Nephron progenitor cell (in vitro differentiated cells): ENCODE data around the gene AGPAT1.
"Not testable (repeated sequence)": the region's sequence is repeated elsewhere in the genome, so short reads cannot be mapped to it uniquely, and the experiment has no call there.

ENCODE experiments used
- DNase-seq: peaks from one replicate; pipeline ENCODE4 v3.0.0; 2021
- H3K27ac Mint-ChIP-seq: 2 replicates; pipeline ENCODE4 v1.8.0; 2021; ENCODE audit warnings: mild to moderate bottlenecking, moderate library complexity, mixed read lengths
- H3K27me3 Mint-ChIP-seq: 2 replicates; pipeline ENCODE4 v1.8.0; 2021; ENCODE audit warnings: mild to moderate bottlenecking, low read depth, mixed read lengths; ENCODE audit not compliant: poor library complexity
- H3K36me3 Mint-ChIP-seq: 2 replicates; pipeline ENCODE4 v1.8.0; 2021; ENCODE audit warnings: low read depth, mixed read lengths
- H3K4me1 Mint-ChIP-seq: 2 replicates; pipeline ENCODE4 v1.8.0; 2021; ENCODE audit warnings: mixed read lengths
- H3K4me3 Mint-ChIP-seq: 2 replicates; pipeline ENCODE4 v1.8.0; 2021; ENCODE audit warnings: mild to moderate bottlenecking, moderate library complexity, mixed read lengths
- H3K9me3 Mint-ChIP-seq: 2 replicates; pipeline ENCODE4 v1.8.0; 2021; ENCODE audit warnings: mild to moderate bottlenecking, moderate library complexity, mixed read lengths
- TF ChIP-seq, protein P1 (sequence below): fragments of 200-600 bp; sonication (generic); IDR thresholded peaks from 2 replicates; pipeline ENCODE4 v1.5.0; 2021; ENCODE audit warnings: antibody characterized with exemption

Gene AGPAT1

DNA sequence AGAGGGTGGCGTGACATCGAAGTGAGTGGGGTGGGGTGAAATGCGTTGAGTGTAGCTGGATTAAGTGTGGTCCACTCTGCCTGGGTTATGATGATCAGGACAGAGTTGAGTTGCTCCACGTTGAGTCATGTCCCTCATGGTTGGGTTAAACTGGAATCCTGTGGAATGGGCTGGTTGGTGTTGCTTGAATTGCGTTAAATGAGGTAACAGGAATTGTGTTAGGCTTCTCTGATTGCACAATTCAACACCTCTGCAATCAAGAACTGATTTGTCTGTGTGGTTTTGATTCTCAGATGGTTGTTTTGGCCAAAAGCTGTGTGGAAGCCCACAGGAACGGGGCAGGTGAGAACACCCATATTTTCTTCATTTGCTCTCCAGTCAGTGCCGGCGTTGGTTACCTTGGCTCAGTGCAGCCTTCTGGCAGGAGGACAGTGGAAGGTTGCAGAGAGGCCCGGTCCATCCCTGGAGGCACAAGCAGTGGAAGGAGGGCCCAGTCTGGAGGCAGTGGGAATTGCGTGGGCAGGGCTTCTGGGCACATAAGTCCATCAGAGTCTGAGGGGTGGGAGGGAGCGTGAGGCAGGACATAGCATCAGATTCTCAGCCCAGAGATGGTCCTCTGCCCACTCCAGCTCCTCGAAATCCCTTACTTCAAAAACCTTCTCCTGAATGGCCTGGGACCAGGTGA, 36.3 kb upstream of the AGPAT1 start:
- Mint-ChIP-seq H3K4me1 (no peaks in the 10 kb centered on the region), H3K4me3 (no peak overlapping the region), H3K27me3 (peaks cover 10% of the 10 kb centered on the region), H3K36me3 (no peaks in the 10 kb centered on the region), H3K9me3 (no peaks in the 10 kb centered on the region), H3K27ac (no peak overlapping the region)
- TF ChIP-seq, protein P1, sequence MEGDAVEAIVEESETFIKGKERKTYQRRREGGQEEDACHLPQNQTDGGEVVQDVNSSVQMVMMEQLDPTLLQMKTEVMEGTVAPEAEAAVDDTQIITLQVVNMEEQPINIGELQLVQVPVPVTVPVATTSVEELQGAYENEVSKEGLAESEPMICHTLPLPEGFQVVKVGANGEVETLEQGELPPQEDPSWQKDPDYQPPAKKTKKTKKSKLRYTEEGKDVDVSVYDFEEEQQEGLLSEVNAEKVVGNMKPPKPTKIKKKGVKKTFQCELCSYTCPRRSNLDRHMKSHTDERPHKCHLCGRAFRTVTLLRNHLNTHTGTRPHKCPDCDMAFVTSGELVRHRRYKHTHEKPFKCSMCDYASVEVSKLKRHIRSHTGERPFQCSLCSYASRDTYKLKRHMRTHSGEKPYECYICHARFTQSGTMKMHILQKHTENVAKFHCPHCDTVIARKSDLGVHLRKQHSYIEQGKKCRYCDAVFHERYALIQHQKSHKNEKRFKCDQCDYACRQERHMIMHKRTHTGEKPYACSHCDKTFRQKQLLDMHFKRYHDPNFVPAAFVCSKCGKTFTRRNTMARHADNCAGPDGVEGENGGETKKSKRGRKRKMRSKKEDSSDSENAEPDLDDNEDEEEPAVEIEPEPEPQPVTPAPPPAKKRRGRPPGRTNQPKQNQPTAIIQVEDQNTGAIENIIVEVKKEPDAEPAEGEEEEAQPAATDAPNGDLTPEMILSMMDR = no peak
- no peak for DNase-seq

DNA sequence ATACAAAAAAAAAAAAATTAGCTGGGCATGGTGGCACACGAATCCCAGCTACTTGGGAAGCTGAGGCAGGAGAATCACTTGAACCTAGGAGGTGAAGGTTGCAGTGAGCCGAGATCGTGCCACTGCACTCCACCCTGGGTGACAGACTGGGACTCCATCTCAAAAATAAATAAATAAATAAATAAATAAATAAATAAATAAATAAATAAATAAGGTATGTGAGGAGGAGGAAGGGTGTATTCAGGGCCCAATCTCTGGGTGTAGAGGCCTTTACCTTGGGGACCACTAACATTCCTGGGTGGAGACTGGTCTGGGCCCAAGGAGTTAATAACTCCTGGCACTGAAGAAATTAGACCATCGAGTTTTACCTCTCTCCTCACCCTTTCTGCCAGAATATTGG, 35.5 kb upstream of the AGPAT1 start:
- H3K27ac Mint-ChIP-seq, H3K9me3 Mint-ChIP-seq, DNase-seq, H3K4me1 Mint-ChIP-seq, H3K36me3 Mint-ChIP-seq, H3K4me3 Mint-ChIP-seq: not testable (repeated sequence)
- peaks cover 11% of the 10 kb centered on the region for H3K27me3 Mint-ChIP-seq

- Mint-ChIP-seq H3K4me3 (no peak overlapping the region), H3K27me3 (peaks cover 21% of the 10 kb centered on the region), H3K36me3 (no peaks in the 10 kb centered on the region), H3K27ac (peak overlapping the region; percentile 19), H3K4me1 (no peaks in the 10 kb centered on the region), H3K9me3 (peaks cover 8% of the 10 kb centered on the region)
- DNase-seq = no peak
- TF ChIP-seq, protein P1 = no peak
Measured at GRCh38 chr6:32210191-32210601, 34.3 kb upstream of the AGPAT1 start.

DNA sequence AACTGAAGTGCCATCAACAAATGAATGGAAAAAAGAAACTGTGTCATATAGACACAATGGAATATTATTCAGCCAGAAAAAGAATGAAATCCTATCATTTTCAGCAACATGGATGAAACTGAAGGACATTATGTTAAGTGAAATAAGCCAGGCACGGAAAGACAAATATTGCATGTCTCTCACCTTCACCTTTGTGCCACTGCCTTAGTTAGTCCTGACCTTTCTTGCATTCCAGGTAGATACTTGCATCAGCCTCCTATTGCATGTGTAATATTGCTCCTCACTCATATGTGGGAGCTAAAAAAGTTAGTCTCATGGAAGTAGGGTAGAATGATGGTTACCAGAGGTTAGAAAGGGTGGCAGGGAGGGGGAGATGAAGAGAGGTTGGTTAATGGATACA, 33.1 kb upstream of the AGPAT1 start:
- DNase-seq = no peak
- Mint-ChIP-seq H3K27ac (no peak overlapping the region), H3K4me3 (no peak overlapping the region), H3K9me3 (peaks cover 8% of the 10 kb centered on the region), H3K27me3 (peaks cover 21% of the 10 kb centered on the region), H3K4me1 (peaks cover 5% of the 10 kb centered on the region), H3K36me3 (no peaks in the 10 kb centered on the region)
- TF ChIP-seq, protein P1 = no peak

- no peaks in the 10 kb centered on the region for H3K36me3 Mint-ChIP-seq
Measured at GRCh38 chr6:32204268-32204715, 28.4 kb upstream of the AGPAT1 start.

DNA sequence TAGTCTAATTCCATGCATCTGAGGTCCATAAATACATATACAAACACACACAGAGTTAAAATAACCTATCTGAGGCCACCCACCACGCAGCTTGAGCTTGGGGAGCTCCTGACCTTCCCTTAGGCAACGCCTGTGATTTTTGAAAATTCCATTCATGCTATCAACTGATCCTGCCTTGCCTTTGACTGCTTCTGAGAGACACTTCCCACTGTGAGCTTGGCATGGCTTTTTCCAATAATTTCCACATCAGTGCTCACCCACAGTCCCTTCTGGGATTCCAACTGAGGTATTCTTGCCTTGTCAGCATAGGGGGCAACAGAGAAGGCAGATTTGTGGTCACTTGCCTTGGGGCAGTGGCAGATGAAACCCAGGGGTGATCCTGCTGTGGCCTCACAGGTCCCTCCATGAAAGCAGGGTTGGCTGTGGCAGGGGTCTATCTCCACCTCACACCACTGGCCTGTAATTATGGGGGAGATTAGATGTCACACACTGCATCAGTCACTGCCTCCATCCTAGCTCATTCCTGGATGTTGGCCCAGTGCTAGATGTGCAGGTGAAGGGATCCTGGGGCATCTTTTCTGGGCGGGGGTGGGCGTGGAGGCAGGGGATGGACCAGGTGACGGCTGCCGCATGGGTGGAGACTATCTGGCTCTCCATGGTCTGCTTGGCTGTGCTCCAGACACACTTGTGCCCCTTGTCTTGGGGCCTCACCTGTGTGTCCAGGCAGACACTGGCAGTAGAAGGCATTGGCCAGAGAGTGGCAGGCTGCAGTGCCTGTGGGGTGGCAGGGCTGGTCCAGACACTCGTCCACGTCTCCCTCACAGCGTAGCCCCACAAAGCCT, 27.8 kb upstream of the AGPAT1 start:
- H3K4me1 Mint-ChIP-seq = peaks cover 18% of the 10 kb centered on the region
- H3K36me3 Mint-ChIP-seq = no peaks in the 10 kb centered on the region
- H3K9me3 Mint-ChIP-seq = peaks cover 8% of the 10 kb centered on the region
- TF ChIP-seq, protein P1 = no peak
- DNase-seq = no peak
- peaks cover 18% of the 10 kb centered on the region for H3K27me3 Mint-ChIP-seq
- H3K4me3 Mint-ChIP-seq = no peak overlapping the region
- no peak overlapping the region for H3K27ac Mint-ChIP-seq

More at GRCh38 chr6:32204268-32204715, 28.4 kb upstream of the AGPAT1 start:
- Mint-ChIP-seq H3K9me3 (peaks cover 8% of the 10 kb centered on the region), H3K27ac (no peak overlapping the region), H3K4me1 (peaks cover 16% of the 10 kb centered on the region), H3K4me3 (no peak overlapping the region), H3K27me3 (peaks cover 18% of the 10 kb centered on the region)
- no peak for DNase-seq
- TF ChIP-seq, protein P1 = no peak
